Hepatocyte (in vitro differentiated cells): ENCODE results near the gene FBXO21. TPM values are rescaled to one million over a fixed set of nuclear protein-coding genes. Genes with fewer than 3 reads are reported as not detected.
"Not testable (repeated sequence)": the region's sequence is repeated elsewhere in the genome, so short reads cannot be mapped to it uniquely, and the experiment has no call there.

ENCODE experiments used
- DNase-seq: peaks from one replicate; pipeline ENCODE4 v3.0.0-alpha.2; 2016; ENCODE audit warnings: low spot score
- H2AFZ ChIP-seq: fragments of 200-600 bp; sonication (generic); 2 replicates; pipeline ENCODE4 v1.6.0; 2016; ENCODE audit warnings: antibody characterized with exemption, mild to moderate bottlenecking
- H3K27ac ChIP-seq: fragments of 200-600 bp; sonication (generic); 2 replicates; pipeline ENCODE4 v1.5.1; 2016; ENCODE audit warnings: mild to moderate bottlenecking
- H3K27me3 ChIP-seq: fragments of 200-600 bp; sonication (generic); 2 replicates; pipeline ENCODE4 v1.6.1; 2016
- H3K36me3 ChIP-seq: fragments of 200-600 bp; sonication (generic); replicated peaks from 2 replicates; pipeline ENCODE4 v1.5.1; 2016; ENCODE audit warnings: low read depth; ENCODE audit not compliant: insufficient read depth
- H3K4me1 ChIP-seq: fragments of 200-600 bp; sonication (generic); 2 replicates; pipeline ENCODE4 v1.5.1; 2016; ENCODE audit warnings: mild to moderate bottlenecking, moderate library complexity; ENCODE audit not compliant: insufficient read depth
- H3K4me2 ChIP-seq: fragments of 200-600 bp; sonication (generic); 2 replicates; pipeline ENCODE4 v1.6.0; 2016
- H3K4me3 ChIP-seq: fragments of 200-600 bp; sonication (generic); 2 replicates; pipeline ENCODE4 v1.5.1; 2016; ENCODE audit warnings: mild to moderate bottlenecking
- H3K79me2 ChIP-seq: fragments of 200-600 bp; sonication (generic); 2 replicates; pipeline ENCODE4 v1.6.0; 2017; ENCODE audit warnings: mild to moderate bottlenecking
- H3K9me2 ChIP-seq: fragments of 200-600 bp; sonication (generic); replicated peaks from 2 replicates; pipeline ENCODE4 v1.6.0; 2017; ENCODE audit warnings: mild to moderate bottlenecking; ENCODE audit not compliant: insufficient read depth
- H3K9me3 ChIP-seq: fragments of 200-600 bp; sonication (generic); 2 replicates; pipeline ENCODE4 v1.5.1; 2016; ENCODE audit warnings: low read depth, mild to moderate bottlenecking
- H4K20me1 ChIP-seq: fragments of 200-600 bp; sonication (generic); 2 replicates; pipeline ENCODE4 v1.6.0; 2016; ENCODE audit warnings: mild to moderate bottlenecking; ENCODE audit not compliant: insufficient read depth, poor library complexity, severe bottlenecking
- CTCF ChIP-seq: fragments of 200-600 bp; sonication (generic); IDR thresholded peaks from 2 replicates; pipeline ENCODE4 v1.5.1; 2016; ENCODE audit warnings: antibody characterized with exemption, mild to moderate bottlenecking; ENCODE audit not compliant: poor library complexity
- EZH2 ChIP-seq: fragments of 200-600 bp; sonication (generic); IDR thresholded peaks from 2 replicates; pipeline ENCODE4 v1.6.1; 2016; ENCODE audit warnings: antibody characterized with exemption, mild to moderate bottlenecking, borderline replicate concordance
- EZH2phosphoT487 ChIP-seq: fragments of 200-600 bp; sonication (generic); IDR thresholded peaks from one replicate; pipeline ENCODE4 v1.6.1; 2018; ENCODE audit warnings: antibody characterized with exemption, mild to moderate bottlenecking, low read depth, moderate library complexity; ENCODE audit not compliant: unreplicated experiment, severe bottlenecking
- WGBS: methylation state at CpG from one replicate; pipeline ENCODE4 v1.1.6; 2016; ENCODE audit warnings: low lambda C conversion rate; ENCODE audit errors: missing lambda C conversion rate; 5-methylcytosine and 5-hydroxymethylcytosine counted together
- polyA plus RNA-seq: library from polyadenylated mRNA; unstranded; fragments of >200 nt; fragmentation: Nextera tagmentation; extraction: Ambion mirVana; gene quantifications from 2 replicates; pipeline ENCODE4 v1.2.1, GENCODE V29; 2016
- total RNA-seq: library from RNA; depleted of rRNA; stranded (reverse); fragments of >200 nt; gene quantifications from 2 replicates; pipeline ENCODE4 v1.2.3, GENCODE V29; 2014

FBXO21 gene
- total and polyA plus RNA-seq, 2 experiments from 2014 or later: 41.9 to 68.0 TPM

- not testable (repeated sequence) for H3K27ac ChIP-seq, H3K4me3 ChIP-seq, H3K4me2 ChIP-seq, H3K27me3 ChIP-seq, H3K9me3 ChIP-seq, H3K4me1 ChIP-seq, H2AFZ ChIP-seq, DNase-seq, H3K9me2 ChIP-seq, H3K36me3 ChIP-seq, H4K20me1 ChIP-seq, H3K79me2 ChIP-seq
- 90% methylated on average over 6 of the region's 6 CpGs for WGBS
Measured at GRCh38 chr12:117196334-117196733, 6.1 kb upstream of the FBXO21 start.

- H3K27me3 ChIP-seq, H4K20me1 ChIP-seq, H3K9me3 ChIP-seq, H3K4me1 ChIP-seq, H3K36me3 ChIP-seq, H3K9me2 ChIP-seq, H3K79me2 ChIP-seq, H3K4me2 ChIP-seq, H3K27ac ChIP-seq, DNase-seq, H3K4me3 ChIP-seq, H2AFZ ChIP-seq: not testable (repeated sequence)
- 84% methylated on average over 6 of the region's 9 CpGs for WGBS
Measured at GRCh38 chr12:117195027-117195426, 4.8 kb upstream of the FBXO21 start.

- no peak for DNase-seq
- no peak overlapping the region for H3K27ac ChIP-seq
- H3K4me3 ChIP-seq: no peak overlapping the region
- H3K9me3 ChIP-seq: no peaks in the 10 kb centered on the region
- H3K79me2 ChIP-seq: peaks cover 10% of the 10 kb centered on the region
- H3K4me2 ChIP-seq: no peak overlapping the region
- H3K4me1 ChIP-seq: no peaks in the 10 kb centered on the region
- peaks cover 6% of the 10 kb centered on the region for H3K27me3 ChIP-seq
- TF ChIP-seq EZH2 (no peak), EZH2phosphoT487 (no peak), CTCF (no peak)
- no peaks in the 10 kb centered on the region for H3K9me2 ChIP-seq
- WGBS: 87% methylated on average over 3 of the region's 3 CpGs
- no peak overlapping the region for H2AFZ ChIP-seq
- H4K20me1 ChIP-seq: no peaks in the 10 kb centered on the region
- H3K36me3 ChIP-seq: no peaks in the 10 kb centered on the region
Measured at GRCh38 chr12:117193903-117194302, 3.6 kb upstream of the FBXO21 start.

GRCh38 chr12:117192581-117192980 is 2.3 kb upstream of the FBXO21 start:
- not testable (repeated sequence) for H3K36me3 ChIP-seq, H3K4me2 ChIP-seq, H4K20me1 ChIP-seq, H2AFZ ChIP-seq, H3K9me2 ChIP-seq, DNase-seq, H3K9me3 ChIP-seq, H3K27ac ChIP-seq, H3K4me3 ChIP-seq, H3K27me3 ChIP-seq, H3K4me1 ChIP-seq
- H3K79me2 ChIP-seq: peaks cover 23% of the 10 kb centered on the region
- 92% methylated on average over 9 of the region's 9 CpGs for WGBS

- Histone ChIP-seq H3K79me2 (peaks cover 26% of the 10 kb centered on the region), H3K9me3 (no peaks in the 10 kb centered on the region), H3K27me3 (peaks cover 6% of the 10 kb centered on the region), H3K4me3 (no peak overlapping the region), H3K4me1 (peaks cover 4% of the 10 kb centered on the region), H3K27ac (no peak overlapping the region), H3K9me2 (no peaks in the 10 kb centered on the region), H3K4me2 (no peak overlapping the region), H2AFZ (no peak overlapping the region), H3K36me3 (no peaks in the 10 kb centered on the region), H4K20me1 (peaks cover 3% of the 10 kb centered on the region)
- DNase-seq: no peak
- TF ChIP-seq CTCF (no peak), EZH2phosphoT487 (no peak), EZH2 (no peak)
- WGBS: 77% methylated on average over 2 of the region's 2 CpGs
Measured at GRCh38 chr12:117192057-117192456, 1.8 kb upstream of the FBXO21 start.
